ENCODE data around the gene SLC5A11.

Gene SLC5A11

DNA sequence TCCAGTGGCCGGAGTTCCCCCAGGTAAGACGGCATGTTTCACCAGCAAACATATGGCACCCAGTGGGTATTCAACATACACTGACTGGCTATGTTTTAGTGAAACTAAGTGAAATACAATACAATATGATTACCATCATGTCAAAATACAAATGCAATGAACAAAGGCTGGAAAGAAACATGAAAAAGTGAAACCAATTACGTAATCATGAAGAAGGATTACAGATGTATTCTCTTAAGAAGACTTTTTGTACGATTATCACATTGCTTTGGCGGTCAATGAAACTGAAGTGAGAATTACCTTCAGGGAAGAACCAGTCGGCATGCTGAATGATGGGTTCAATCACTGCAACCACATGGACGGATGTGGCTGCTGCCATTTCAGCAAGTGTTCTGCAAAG lies 97.7 kb downstream of the SLC5A11 start:
- TF ChIP-seq, protein P1, sequence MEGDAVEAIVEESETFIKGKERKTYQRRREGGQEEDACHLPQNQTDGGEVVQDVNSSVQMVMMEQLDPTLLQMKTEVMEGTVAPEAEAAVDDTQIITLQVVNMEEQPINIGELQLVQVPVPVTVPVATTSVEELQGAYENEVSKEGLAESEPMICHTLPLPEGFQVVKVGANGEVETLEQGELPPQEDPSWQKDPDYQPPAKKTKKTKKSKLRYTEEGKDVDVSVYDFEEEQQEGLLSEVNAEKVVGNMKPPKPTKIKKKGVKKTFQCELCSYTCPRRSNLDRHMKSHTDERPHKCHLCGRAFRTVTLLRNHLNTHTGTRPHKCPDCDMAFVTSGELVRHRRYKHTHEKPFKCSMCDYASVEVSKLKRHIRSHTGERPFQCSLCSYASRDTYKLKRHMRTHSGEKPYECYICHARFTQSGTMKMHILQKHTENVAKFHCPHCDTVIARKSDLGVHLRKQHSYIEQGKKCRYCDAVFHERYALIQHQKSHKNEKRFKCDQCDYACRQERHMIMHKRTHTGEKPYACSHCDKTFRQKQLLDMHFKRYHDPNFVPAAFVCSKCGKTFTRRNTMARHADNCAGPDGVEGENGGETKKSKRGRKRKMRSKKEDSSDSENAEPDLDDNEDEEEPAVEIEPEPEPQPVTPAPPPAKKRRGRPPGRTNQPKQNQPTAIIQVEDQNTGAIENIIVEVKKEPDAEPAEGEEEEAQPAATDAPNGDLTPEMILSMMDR (IDR thresholded peaks at IDR 0.05; ENCODE audit: low read depth, low read length) = no peak
- DNase-seq = no peak

DNA sequence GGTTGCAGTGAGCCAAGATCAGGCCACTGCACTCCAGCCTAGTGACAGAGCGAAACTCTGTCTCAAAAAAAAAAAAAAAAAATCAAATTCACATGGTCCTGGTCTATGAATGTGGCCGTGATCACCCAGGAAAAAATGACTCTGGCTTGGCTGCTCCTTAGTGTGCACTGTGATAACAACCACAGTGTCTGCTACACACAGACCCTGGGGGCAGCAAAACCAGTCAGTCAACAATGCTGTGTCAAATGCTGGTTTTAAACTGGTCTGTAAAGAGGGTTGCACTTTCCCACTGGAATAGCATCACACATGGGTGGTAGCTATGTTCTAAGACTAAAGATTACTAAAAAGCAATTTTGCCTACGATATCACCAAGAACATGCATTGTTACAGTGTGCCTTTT lies 98.4 kb downstream of the SLC5A11 start:
- TF ChIP-seq, protein P1 (IDR thresholded peaks at IDR 0.05; ENCODE audit: low read depth, low read length) = no peak
- no peak overlapping the region for H3K27ac ChIP-seq
- H3K9me3 ChIP-seq (ENCODE audit: severe bottlenecking) = no peaks in the 10 kb centered on the region
- no peak for DNase-seq
- H3K4me3 ChIP-seq (ENCODE audit: low read depth, low read length) = no peak overlapping the region
- H3K36me3 ChIP-seq = peaks cover 12% of the 10 kb centered on the region
- H3K27me3 ChIP-seq (ENCODE audit: insufficient read depth, low read depth, severe bottlenecking) = no peaks in the 10 kb centered on the region

More for the DNA sequence above, 97.7 kb downstream of the SLC5A11 start:
- peaks cover 16% of the 10 kb centered on the region for H3K36me3 ChIP-seq
- no peaks in the 10 kb centered on the region for H3K27me3 ChIP-seq (ENCODE audit: insufficient read depth, low read depth, severe bottlenecking)
- H3K4me3 ChIP-seq (ENCODE audit: low read depth, low read length) = no peak overlapping the region
- no peak overlapping the region for H3K27ac ChIP-seq
- H3K9me3 ChIP-seq (ENCODE audit: severe bottlenecking) = no peaks in the 10 kb centered on the region

DNA sequence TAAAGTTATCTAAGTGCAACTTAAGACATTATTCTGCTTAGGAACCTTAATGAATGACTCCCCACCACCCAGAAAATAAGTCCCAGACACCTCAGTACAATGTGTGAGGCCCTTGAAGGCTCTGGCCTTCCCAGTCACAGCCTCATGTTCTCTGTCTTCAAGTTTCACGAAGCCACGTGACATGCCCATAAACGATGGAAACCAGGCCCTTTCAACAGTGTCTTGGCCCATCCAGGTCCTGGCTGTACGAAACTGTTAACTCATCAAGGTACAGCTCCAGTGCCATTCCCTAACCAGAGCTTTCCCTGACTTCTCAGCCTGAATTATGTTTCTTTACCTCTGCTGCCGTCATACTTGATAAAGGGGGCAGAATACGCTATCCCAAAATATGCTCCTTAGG lies 100.4 kb downstream of the SLC5A11 start:
- H3K27ac ChIP-seq = no peak overlapping the region
- peaks cover 17% of the 10 kb centered on the region for H3K36me3 ChIP-seq
- no peaks in the 10 kb centered on the region for H3K27me3 ChIP-seq (ENCODE audit: insufficient read depth, low read depth, severe bottlenecking)
- H3K9me3 ChIP-seq (ENCODE audit: severe bottlenecking) = no peaks in the 10 kb centered on the region
- DNase-seq = no peak
- no peak overlapping the region for H3K4me3 ChIP-seq (ENCODE audit: low read depth, low read length)
- TF ChIP-seq, protein P1 (IDR thresholded peaks at IDR 0.05; ENCODE audit: low read depth, low read length) = no peak

DNA sequence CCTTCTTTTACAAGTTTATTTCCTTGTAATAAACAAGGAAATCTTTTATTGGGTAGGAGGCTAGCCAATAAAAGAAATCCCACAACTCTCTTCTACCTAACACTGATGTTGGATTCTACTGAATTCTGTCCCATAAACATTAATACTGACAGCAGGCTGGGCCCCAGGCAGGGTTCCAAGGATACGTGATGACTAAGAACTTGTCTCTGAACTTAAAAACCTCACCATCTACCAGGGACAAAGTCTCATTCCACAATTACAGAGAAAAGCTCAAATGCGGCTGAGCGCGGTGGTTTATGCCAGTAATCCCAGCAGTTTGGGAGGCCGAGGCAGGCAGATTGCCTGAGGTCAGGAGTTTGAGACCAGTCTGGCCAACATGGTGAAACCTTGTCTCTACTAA lies 104.5 kb downstream of the SLC5A11 start:
- TF ChIP-seq, protein P1 (IDR thresholded peaks at IDR 0.05; ENCODE audit: low read depth, low read length) = no peak
- Histone ChIP-seq H3K27me3 (ENCODE audit: insufficient read depth, low read depth, severe bottlenecking) (no peaks in the 10 kb centered on the region), H3K9me3 (ENCODE audit: severe bottlenecking) (no peaks in the 10 kb centered on the region), H3K36me3 (peaks cover 35% of the 10 kb centered on the region), H3K27ac (no peak overlapping the region), H3K4me3 (ENCODE audit: low read depth, low read length) (no peak overlapping the region)
- DNase-seq = no peak

DNA sequence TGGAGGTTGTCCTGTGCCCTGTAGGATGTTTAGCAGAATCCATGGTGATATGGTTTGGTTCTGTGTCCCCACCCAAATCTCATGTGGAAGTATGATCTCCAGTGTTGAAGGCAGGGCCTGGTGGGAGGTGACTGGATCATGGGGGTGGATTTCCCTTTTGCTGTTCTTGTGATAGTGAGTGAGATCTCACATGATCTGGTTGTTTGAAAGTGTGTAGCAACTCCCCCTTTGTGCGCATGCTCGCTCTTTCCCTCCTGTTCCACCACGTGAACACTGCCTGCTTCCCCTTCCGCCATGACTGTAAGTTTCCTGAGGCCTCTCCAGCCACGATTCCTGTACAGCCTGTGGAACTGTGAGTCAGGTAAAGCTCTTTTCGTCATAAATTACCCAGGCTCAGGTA lies 107.5 kb downstream of the SLC5A11 start:
- H3K27me3 ChIP-seq (ENCODE audit: insufficient read depth, low read depth, severe bottlenecking) = no peaks in the 10 kb centered on the region
- H3K4me3 ChIP-seq (ENCODE audit: low read depth, low read length) = no peak overlapping the region
- no peak overlapping the region for H3K27ac ChIP-seq
- TF ChIP-seq, protein P1 (IDR thresholded peaks at IDR 0.05; ENCODE audit: low read depth, low read length) = no peak
- H3K9me3 ChIP-seq (ENCODE audit: severe bottlenecking) = no peaks in the 10 kb centered on the region
- H3K36me3 ChIP-seq = peaks cover 48% of the 10 kb centered on the region
- DNase-seq = no peak

DNA sequence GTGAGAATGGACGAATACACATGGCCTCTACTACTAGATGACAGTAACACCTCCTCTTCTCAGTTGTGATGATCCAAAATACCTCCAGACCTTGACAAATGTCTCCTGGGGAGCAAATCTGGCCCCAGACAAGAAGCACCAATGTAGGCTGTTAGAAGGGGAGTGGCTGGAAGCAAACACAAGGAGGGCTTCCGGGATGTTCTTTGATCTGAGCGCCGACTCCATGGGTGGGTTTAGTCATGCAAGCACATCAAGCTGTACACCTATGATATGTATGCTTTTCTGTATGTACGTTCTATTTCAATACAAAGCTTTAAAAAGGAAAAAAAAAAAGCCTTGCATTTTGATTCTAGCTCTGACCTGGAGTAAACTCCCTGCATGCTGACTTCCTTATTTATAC lies 108.0 kb downstream of the SLC5A11 start:
- no peak for DNase-seq
- H3K4me3 ChIP-seq (ENCODE audit: low read depth, low read length) = no peak overlapping the region
- H3K9me3 ChIP-seq (ENCODE audit: severe bottlenecking) = no peaks in the 10 kb centered on the region
- TF ChIP-seq, protein P1 (IDR thresholded peaks at IDR 0.05; ENCODE audit: low read depth, low read length) = no peak
- H3K36me3 ChIP-seq = peaks cover 47% of the 10 kb centered on the region
- H3K27ac ChIP-seq = no peak overlapping the region
- H3K27me3 ChIP-seq (ENCODE audit: insufficient read depth, low read depth, severe bottlenecking) = no peaks in the 10 kb centered on the region

Measured in WERI-Rb-1 (cell line).